Measurements from ENCODE around the gene SCN7A. TPM values are rescaled to one million over a fixed set of nuclear protein-coding genes. Genes with fewer than 3 reads are reported as not detected.

Gene SCN7A
- total RNA-seq, 1 experiment from 2014 or later = not detected

GRCh38 chr2:166468124-166469024 is 25.7 kb downstream of the SCN7A start:
- ChIA-PET POLR2A (ENCODE audit: low non-redundant PET) (no interaction called here), CTCF (no interaction called here)
- BruUV-seq (replicated peaks) = no TSS peak
- H3K4me1 ChIP-seq (ENCODE audit: insufficient read depth, low read length, poor library complexity, severe bottlenecking) = no peaks in the 10 kb centered on the region
- TF ChIP-seq EZH2 (IDR thresholded peaks at IDR 0.05; ENCODE audit: borderline replicate concordance, low read depth, low read length, poor library complexity, severe bottlenecking) (no peak), CTCF (conservative IDR thresholded peaks at IDR 0.05; ENCODE audit: low read depth, low read length) (no peak)
- no peak overlapping the region for H3K4me3 ChIP-seq (ENCODE audit: low read depth, low read length, poor library complexity, severe bottlenecking)
- intact Hi-C loops (cut with micrococcal nuclease; ENCODE audit: unreplicated experiment) = no loop called here
- no peaks in the 10 kb centered on the region for H3K9me3 ChIP-seq (ENCODE audit: low read depth, low read length, poor library complexity, severe bottlenecking)
- no peaks in the 10 kb centered on the region for H3K27me3 ChIP-seq (replicated peaks; ENCODE audit: insufficient read depth, low read depth, low read length, poor library complexity)
- no peak overlapping the region for H3K27ac ChIP-seq (ENCODE audit: low read depth, low read length, poor library complexity, severe bottlenecking)
- H3K36me3 ChIP-seq (ENCODE audit: insufficient read depth, low read length, poor library complexity, severe bottlenecking) = no peaks in the 10 kb centered on the region
- DNase-seq (ENCODE audit: low spot score) = no peak

- intact Hi-C loops (cut with micrococcal nuclease; ENCODE audit: unreplicated experiment) = no loop called here
- peak; percentile 20 for DNase-seq (ENCODE audit: low spot score)
- no peaks in the 10 kb centered on the region for H3K9me3 ChIP-seq (ENCODE audit: low read depth, low read length, poor library complexity, severe bottlenecking)
- BruUV-seq (replicated peaks) = no TSS peak
- H3K27ac ChIP-seq (ENCODE audit: low read depth, low read length, poor library complexity, severe bottlenecking) = no peak overlapping the region
- H3K36me3 ChIP-seq (ENCODE audit: insufficient read depth, low read length, poor library complexity, severe bottlenecking) = no peaks in the 10 kb centered on the region
- no peaks in the 10 kb centered on the region for H3K27me3 ChIP-seq (replicated peaks; ENCODE audit: insufficient read depth, low read depth, low read length, poor library complexity)
- ChIA-PET POLR2A (ENCODE audit: low non-redundant PET) (no interaction called here), CTCF (no interaction called here)
- H3K4me1 ChIP-seq (ENCODE audit: insufficient read depth, low read length, poor library complexity, severe bottlenecking) = no peaks in the 10 kb centered on the region
- no peak overlapping the region for H3K4me3 ChIP-seq (ENCODE audit: low read depth, low read length, poor library complexity, severe bottlenecking)
- TF ChIP-seq CTCF (conservative IDR thresholded peaks at IDR 0.05; ENCODE audit: low read depth, low read length) = no peak
Measured at GRCh38 chr2:166464187-166464586, 29.9 kb downstream of the SCN7A start.

- intact Hi-C loops (cut with micrococcal nuclease; ENCODE audit: unreplicated experiment) = no loop called here
- no peak overlapping the region for H3K4me3 ChIP-seq (ENCODE audit: low read depth, low read length, poor library complexity, severe bottlenecking)
- ChIA-PET CTCF (no interaction called here), POLR2A (ENCODE audit: low non-redundant PET) (no interaction called here)
- BruUV-seq (replicated peaks) = no TSS peak
- DNase-seq (ENCODE audit: low spot score) = no peak
- H3K36me3 ChIP-seq (ENCODE audit: insufficient read depth, low read length, poor library complexity, severe bottlenecking) = no peaks in the 10 kb centered on the region
- H3K27ac ChIP-seq (ENCODE audit: low read depth, low read length, poor library complexity, severe bottlenecking) = no peak overlapping the region
- H3K27me3 ChIP-seq (replicated peaks; ENCODE audit: insufficient read depth, low read depth, low read length, poor library complexity) = no peaks in the 10 kb centered on the region
- no peaks in the 10 kb centered on the region for H3K4me1 ChIP-seq (ENCODE audit: insufficient read depth, low read length, poor library complexity, severe bottlenecking)
- H3K9me3 ChIP-seq (ENCODE audit: low read depth, low read length, poor library complexity, severe bottlenecking) = no peaks in the 10 kb centered on the region
- no peak for TF ChIP-seq CTCF (conservative IDR thresholded peaks at IDR 0.05; ENCODE audit: low read depth, low read length)
- TF ChIP-seq EZH2 (IDR thresholded peaks at IDR 0.05; ENCODE audit: borderline replicate concordance, low read depth, low read length, poor library complexity, severe bottlenecking) = no peak
Measured at GRCh38 chr2:166463640-166464039, 30.4 kb downstream of the SCN7A start.
